Fibroblast of lung (primary cell): Measurements from ENCODE around the gene MAML3.

Source experiments
- CTCF ChIP-seq, 2 donors: IDR thresholded peaks in 1 of 2; conservative IDR thresholded peaks in 1 of 2; 1 replicate in 1 of 2; 2 replicates in 1 of 2; pipeline ENCODE4 v1.5.1; 2011 to 2012; ENCODE audit warnings: low read length in 2 of 2, control low read depth in 1 of 2, inconsistent platforms in 1 of 2, low read depth in 1 of 2, mild to moderate bottlenecking in 1 of 2
- EZH2 ChIP-seq: IDR thresholded peaks from 2 replicates; pipeline ENCODE4 v1.5.1; 2012; ENCODE audit warnings: low read length, control low read depth, mild to moderate bottlenecking; ENCODE audit errors: missing control alignments

- no peak for TF ChIP-seq CTCF (conservative IDR thresholded peaks at IDR 0.05 in 1 of 2, IDR thresholded peaks at IDR 0.05 in 1 of 2; ENCODE audit: low read depth in 1 of 2, low read length in 2 of 2)
- TF ChIP-seq EZH2: no peak
Measured at GRCh38 chr4:139920486-139921002, 233.4 kb downstream of the MAML3 start.
